Panc1 (cell line): ENCODE measurements around the gene ESRRA. TPM values are rescaled to one million over a fixed set of nuclear protein-coding genes. Genes with fewer than 3 reads are reported as not detected.

Experiments
- ATAC-seq: fragments of 200-7000 bp; cut with Tn5 transposase; 2 replicates; pipeline ENCODE4 v1.9.1; 2020; ENCODE audit warnings: mild to moderate bottlenecking, moderate library complexity
- Bru-seq: library from RNA; stranded (reverse); fragments of 400-500 nt; gene quantifications from one replicate; lab custom pipeline; 2021; lab: Mats Ljungman, UMichigan
- BruChase-seq, 2 experiments: library from RNA; stranded (reverse); fragments of 400-500 nt; gene quantifications; one replicate each; lab custom pipeline; 2021; lab: Mats Ljungman, UMichigan
- BruUV-seq: library from RNA; stranded (reverse); fragments of 400-500 nt; replicated peaks from 2 replicates; lab custom pipeline; 2021; lab: Mats Ljungman, UMichigan
- CTCF ChIA-PET: fragments of 300-600 bp; sonication (Branson Sonifier 250); formaldehyde crosslinking; loops from one replicate; lab custom pipeline; 2022; ENCODE audit warnings: antibody characterized with exemption; lab: Charles Lee
- POLR2A ChIA-PET: fragments of 300-600 bp; sonication (Branson Sonifier 250); formaldehyde crosslinking; loops from one replicate; lab custom pipeline; 2022; ENCODE audit warnings: antibody characterized with exemption; lab: Charles Lee
- DNase-seq: peaks from one replicate; pipeline ENCODE4 v3.0.0-alpha.2; 2010; ENCODE audit warnings: low read depth, low spot score
- H3K27ac ChIP-seq: 2 replicates; pipeline ENCODE4 v1.5.1; 2011; ENCODE audit warnings: mild to moderate bottlenecking, low read length, inconsistent platforms
- H3K27me3 ChIP-seq: fragments of 200-500 bp; sonication (Bioruptor generic); 2 replicates; pipeline ENCODE4 v1.6.0; 2014; ENCODE audit warnings: low read length, inconsistent platforms; ENCODE audit not compliant: control insufficient read depth, insufficient read depth
- H3K36me3 ChIP-seq: fragments of 200-500 bp; sonication (Bioruptor generic); 2 replicates; pipeline ENCODE4 v1.5.1; 2014; ENCODE audit warnings: inconsistent platforms, mild to moderate bottlenecking, low read length, moderate library complexity; ENCODE audit not compliant: control insufficient read depth, insufficient read depth
- H3K4me1 ChIP-seq: 2 replicates; pipeline ENCODE4 v1.5.1; 2011; ENCODE audit warnings: inconsistent platforms, mild to moderate bottlenecking, low read length, moderate library complexity; ENCODE audit not compliant: control insufficient read depth, insufficient read depth
- H3K4me3 ChIP-seq, 2 experiments: 2 replicates each; pipeline ENCODE4 v1.5.1; 2011 to 2012; ENCODE audit warnings: low read depth in 2 of 2, low read length in 2 of 2, mild to moderate bottlenecking in 2 of 2, inconsistent platforms in 1 of 2, moderate library complexity in 1 of 2
- H3K9me3 ChIP-seq: fragments of 200-500 bp; sonication (Bioruptor generic); 2 replicates; pipeline ENCODE4 v1.5.1; 2014; ENCODE audit warnings: low read depth, mild to moderate bottlenecking, inconsistent platforms, low read length, moderate library complexity; ENCODE audit not compliant: control insufficient read depth, insufficient read depth
- CTCF ChIP-seq: fragments of 450-650 bp; IDR thresholded peaks from 2 replicates; pipeline ENCODE4 v1.5.1; 2017; ENCODE audit warnings: mild to moderate bottlenecking
- POLR2AphosphoS5 ChIP-seq: IDR thresholded peaks from 2 replicates; pipeline ENCODE4 v1.6.1; 2012; ENCODE audit warnings: mild to moderate bottlenecking, low read depth, low read length, moderate library complexity
- REST ChIP-seq, 2 experiments: IDR thresholded peaks; 2 replicates each; pipeline ENCODE4 v1.6.1; 2011 to 2012; ENCODE audit warnings: low read depth in 2 of 2, control low read depth in 1 of 2, low read length in 1 of 2, mild to moderate bottlenecking in 1 of 2, moderate library complexity in 1 of 2; ENCODE audit not compliant: insufficient read depth in 1 of 2
- SIN3A ChIP-seq: IDR thresholded peaks from 2 replicates; pipeline ENCODE4 v1.6.1; 2012; ENCODE audit warnings: low read depth, mild to moderate bottlenecking, low read length, moderate library complexity, borderline replicate concordance; ENCODE audit not compliant: insufficient read depth
- TCF7L2 ChIP-seq: IDR thresholded peaks from 2 replicates; pipeline ENCODE4 v1.6.1; 2011; ENCODE audit warnings: mild to moderate bottlenecking, low read depth, low read length, inconsistent platforms
- in situ Hi-C: cut with HindIII; loops from 2 replicates; pipeline ENCODE4 v1.10.0; 2016; ENCODE audit warnings: low sequenced_read_pairs, low pct_unique_long_range_greater_than_20kb
- intact Hi-C: fragments of 100-400 bp; cut with micrococcal nuclease; formaldehyde crosslinking; loops from one replicate; pipeline ENCODE4 v1.10.0; 2022; ENCODE audit not compliant: unreplicated experiment
- long read RNA-seq: library from polyadenylated mRNA; unstranded; transcript quantifications from one replicate; pipeline ENCODE4 v2.0.0, GENCODE V29; 2021; ENCODE audit not compliant: unreplicated experiment
- polyA plus RNA-seq: library from polyadenylated mRNA; unstranded; fragments of >200 nt; gene quantifications from one replicate; pipeline ENCODE4 v1.2.1, GENCODE V29; 2012; ENCODE audit warnings: missing spikeins; ENCODE audit not compliant: insufficient read length
- total RNA-seq: library from RNA; stranded (reverse); gene quantifications from one replicate; pipeline ENCODE4 v1.2.1, GENCODE V29; 2021; ENCODE audit not compliant: unreplicated experiment

Gene ESRRA
- total RNA-seq (81.6 TPM), Bru-seq, nascent RNA (percentile 82 among the genes with signal in this experiment), BruChase-seq, experiment 1, labeled RNA remaining after a 2-hour chase (percentile 95 among the genes with signal in this experiment), BruChase-seq, experiment 2, labeled RNA remaining after a 6-hour chase (percentile 94 among the genes with signal in this experiment)
- polyA plus RNA-seq = 60.2 TPM
- long read RNA-seq, transcript ESRRA-203 (7 exons, 2,218 nt) = minor isoform, 13 of 281 reads
- long read RNA-seq, transcript ESRRA-201 (7 exons, 2,215 nt) = major isoform, 178 of 281 reads
- long read RNA-seq, transcript ESRRA-202 (7 exons, 2,283 nt) = minor isoform, 12 of 281 reads
- long read RNA-seq, partial matches to known transcripts = 13 of 281 reads
- long read RNA-seq, other reads (novel, unspliced or antisense) = 65 of 281 reads

GRCh38 chr11:64305075-64305690, at the start of gene ESRRA:
Gene ESRRA, plus strand, starts transcription at chr11:64305524. Its CDS starts 1,656 bp downstream, at chr11:64307180.
- in situ Hi-C loops (no loop called here), intact Hi-C loops (loop anchor here (10.0 kb wide), 1 partner anchor 60 kb away; the partner anchor contains the start of genes FKBP2 and PPP1R14B)
- ChIA-PET POLR2A (interaction anchor here (0.6 to 0.7 kb wide), 6 partner anchors 13 to 1473 kb away, joined by 3 to 7 read pairs (median 4); partner anchors contain the start of genes BAD, PRDX5 and STX5), CTCF (interaction anchor here (0.5 to 2.3 kb wide), 7 partner anchors 12 to 1415 kb away, joined by 3 to 25 read pairs (median 4); partner anchors contain the start of genes PLCB3, PRDX5 and TRMT112)
- peak; percentile 83 for ATAC-seq
- peak; percentile 86; the same call in 1 of the 2 replicates for TF ChIP-seq SIN3A
- no peak for TF ChIP-seq REST (IDR thresholded peaks at IDR 0.05; ENCODE audit: insufficient read depth in 1 of 2, low read depth in 2 of 2, low read length in 1 of 2)
- no peak for TF ChIP-seq CTCF
- TF ChIP-seq TCF7L2 = no peak
- no peak for TF ChIP-seq POLR2AphosphoS5
- Histone ChIP-seq H3K27me3 (no peaks in the 10 kb centered on the region), H3K9me3 (no peaks in the 10 kb centered on the region), H3K4me3 (peak within 1 kb of the TSS; percentile 72 to 96), H3K27ac (peak within 1 kb of the TSS; percentile 95), H3K4me1 (peaks cover 15% of the 10 kb centered on the region), H3K36me3 (no peaks in the 10 kb centered on the region)
- peak; percentile 96 for DNase-seq
- BruUV-seq = no TSS peak

GRCh38 chr11:64256300-64256699, 49.0 kb upstream of the ESRRA start:
- ChIA-PET POLR2A (no interaction called here), CTCF (no interaction called here)
- DNase-seq = no peak
- H3K4me1 ChIP-seq = peaks cover 8% of the 10 kb centered on the region
- in situ Hi-C loops (no loop called here), intact Hi-C loops (no loop called here)
- no peak overlapping the region for H3K4me3 ChIP-seq
- H3K27me3 ChIP-seq = no peaks in the 10 kb centered on the region
- ATAC-seq = no peak
- TF ChIP-seq TCF7L2 (no peak), POLR2AphosphoS5 (no peak), CTCF (no peak), SIN3A (no peak), REST (IDR thresholded peaks at IDR 0.05; ENCODE audit: insufficient read depth in 1 of 2, low read depth in 2 of 2, low read length in 1 of 2) (no peak)
- peaks cover 3% of the 10 kb centered on the region; the same call in 1 of the 2 replicates for H3K36me3 ChIP-seq
- BruUV-seq = no TSS peak
- no peak overlapping the region for H3K27ac ChIP-seq
- H3K9me3 ChIP-seq = no peaks in the 10 kb centered on the region
